Amniotic stem cell (primary cell): ENCODE results near the gene KLHL13.
"Not testable (repeated sequence)": the region's sequence is repeated elsewhere in the genome, so short reads cannot be mapped to it uniquely, and the experiment has no call there.

Source experiments
- DNase-seq: peaks from one replicate; lab custom pipeline; 2025; lab: John Stamatoyannopoulos, UW

KLHL13 gene

GRCh38 chrX:118074196-118074595 lies 42.4 kb downstream of the KLHL13 start:
- DNase-seq = no peak

GRCh38 chrX:118066867-118067515 lies 49.6 kb downstream of the KLHL13 start:
- DNase-seq = no peak

- DNase-seq = no peak
Observed at GRCh38 chrX:118062817-118063615, 53.6 kb downstream of the KLHL13 start.

GRCh38 chrX:118062048-118062789 lies 54.4 kb downstream of the KLHL13 start:
- DNase-seq = no peak

GRCh38 chrX:118058924-118059323 lies 57.7 kb downstream of the KLHL13 start:
- DNase-seq = no peak

GRCh38 chrX:118056870-118057269 lies 59.7 kb downstream of the KLHL13 start:
- no peak for DNase-seq

- no peak for DNase-seq
Observed at GRCh38 chrX:118049713-118050112, 66.9 kb downstream of the KLHL13 start.

- DNase-seq = no peak
Observed at GRCh38 chrX:118047446-118048186, 69.0 kb downstream of the KLHL13 start.

- DNase-seq = no peak
Observed at GRCh38 chrX:118039591-118039990, 77.0 kb downstream of the KLHL13 start.

GRCh38 chrX:118038614-118039365 lies 77.8 kb downstream of the KLHL13 start:
- DNase-seq = no peak

- DNase-seq = no peak
Observed at GRCh38 chrX:118026631-118027030, 90.0 kb downstream of the KLHL13 start.

- no peak for DNase-seq
Observed at GRCh38 chrX:118025226-118025625, 91.4 kb downstream of the KLHL13 start.

GRCh38 chrX:118024482-118024881 lies 92.1 kb downstream of the KLHL13 start:
- no peak for DNase-seq

GRCh38 chrX:118022753-118023152 lies 93.9 kb downstream of the KLHL13 start:
- DNase-seq = no peak

- no peak for DNase-seq
Observed at GRCh38 chrX:118016422-118016821, 100.2 kb downstream of the KLHL13 start.

GRCh38 chrX:118002417-118002816 lies 114.2 kb downstream of the KLHL13 start:
- DNase-seq = not testable (repeated sequence)

- DNase-seq = no peak
Observed at GRCh38 chrX:118000518-118000917, 116.1 kb downstream of the KLHL13 start.

GRCh38 chrX:117998171-117998570 lies 118.4 kb downstream of the KLHL13 start:
- no peak for DNase-seq

GRCh38 chrX:117996918-117997480 lies 119.6 kb downstream of the KLHL13 start:
- DNase-seq = no peak

GRCh38 chrX:117996408-117996807 lies 120.2 kb downstream of the KLHL13 start:
- no peak for DNase-seq

- DNase-seq = no peak
Observed at GRCh38 chrX:117995378-117995777, 121.2 kb downstream of the KLHL13 start.
